Occipital lobe (tissue), 2 donors: ENCODE data around the gene SPAG16. TPM values are rescaled to one million over a fixed set of nuclear protein-coding genes. Genes with fewer than 3 reads are reported as not detected.
"Not testable (repeated sequence)": the region's sequence is repeated elsewhere in the genome, so short reads cannot be mapped to it uniquely, and the experiment has no call there.

Experiments used
- DNase-seq: peaks from one replicate; lab custom pipeline; 2025; lab: John Stamatoyannopoulos, UW
- total RNA-seq: library from RNA; depleted of rRNA; stranded (reverse); fragments of >200 nt; gene quantifications from one replicate; pipeline ENCODE4 v1.2.3, GENCODE V29; 2014

Gene SPAG16
- total RNA-seq, 1 donor from 2014 or later: 96.4 TPM

GRCh38 chr2:213271947-213272346, 12.3 kb upstream of the SPAG16 start:
- DNase-seq: no peak

GRCh38 chr2:213274143-213274542, 10.1 kb upstream of the SPAG16 start:
- no peak for DNase-seq

GRCh38 chr2:213275265-213275664, 9.0 kb upstream of the SPAG16 start:
- no peak for DNase-seq

- DNase-seq: not testable (repeated sequence)
Observed at GRCh38 chr2:213277134-213277533, 7.1 kb upstream of the SPAG16 start.

GRCh38 chr2:213279116-213279620, 5.1 kb upstream of the SPAG16 start:
- DNase-seq: no peak

- no peak for DNase-seq
Observed at GRCh38 chr2:213279971-213280370, 4.3 kb upstream of the SPAG16 start.

- no peak for DNase-seq
Observed at GRCh38 chr2:213281156-213281555, 3.1 kb upstream of the SPAG16 start.

- DNase-seq: no peak
Observed at GRCh38 chr2:213285404-213285803, 1.1 kb downstream of the SPAG16 start.

GRCh38 chr2:213286161-213286560, 1.9 kb downstream of the SPAG16 start:
- DNase-seq: no peak

- DNase-seq: no peak
Observed at GRCh38 chr2:213288913-213289700, 4.8 kb downstream of the SPAG16 start.

GRCh38 chr2:213290501-213290900, 6.2 kb downstream of the SPAG16 start:
- no peak for DNase-seq

- no peak for DNase-seq
Observed at GRCh38 chr2:213296270-213296669, 12.0 kb downstream of the SPAG16 start.

- no peak for DNase-seq
Observed at GRCh38 chr2:213306316-213306942, 22.2 kb downstream of the SPAG16 start.

- no peak for DNase-seq
Observed at GRCh38 chr2:213315168-213315876, 31.1 kb downstream of the SPAG16 start.

- DNase-seq: no peak
Observed at GRCh38 chr2:213316001-213316735, 31.9 kb downstream of the SPAG16 start.

GRCh38 chr2:213317929-213318328, 33.7 kb downstream of the SPAG16 start:
- DNase-seq: no peak

- DNase-seq: no peak
Observed at GRCh38 chr2:213320604-213321003, 36.3 kb downstream of the SPAG16 start.

- no peak for DNase-seq
Observed at GRCh38 chr2:213336253-213336770, 52.0 kb downstream of the SPAG16 start.

GRCh38 chr2:213353419-213353818, 69.2 kb downstream of the SPAG16 start:
- no peak for DNase-seq

- DNase-seq: no peak
Observed at GRCh38 chr2:213376644-213377043, 92.4 kb downstream of the SPAG16 start.

GRCh38 chr2:213407027-213407426, 122.8 kb downstream of the SPAG16 start:
- not testable (repeated sequence) for DNase-seq
